Measurements from ENCODE around the gene GLRB.
"Not testable (repeated sequence)": the region's sequence is repeated elsewhere in the genome, so short reads cannot be mapped to it uniquely, and the experiment has no call there.

Gene GLRB

GRCh38 chr4:157075811-157076577 is at the start of gene GLRB:
Gene GLRB (plus strand): TSS chr4:157076150. CDS start chr4:157078025, 1,875 bp downstream.
- DNase-seq, result no peak

GRCh38 chr4:157035471-157035870 is 40.5 kb upstream of the GLRB start:
- no peak for DNase-seq

- no peak for DNase-seq
Measured at GRCh38 chr4:157040405-157040804, 35.5 kb upstream of the GLRB start.

GRCh38 chr4:157043131-157043530 is 32.8 kb upstream of the GLRB start:
- DNase-seq, result peak; percentile 19

- peak; percentile 52 for DNase-seq
Measured at GRCh38 chr4:157045507-157046127, 30.3 kb upstream of the GLRB start.

GRCh38 chr4:157048248-157048647 is 27.7 kb upstream of the GLRB start:
- DNase-seq, result no peak

- DNase-seq, result no peak
Measured at GRCh38 chr4:157050561-157050960, 25.4 kb upstream of the GLRB start.

GRCh38 chr4:157052429-157053040 is 23.4 kb upstream of the GLRB start:
- no peak for DNase-seq

- no peak for DNase-seq
Measured at GRCh38 chr4:157057218-157057617, 18.7 kb upstream of the GLRB start.

- DNase-seq, result not testable (repeated sequence)
Measured at GRCh38 chr4:157058899-157059298, 17.1 kb upstream of the GLRB start.

GRCh38 chr4:157072002-157072401 is 3.9 kb upstream of the GLRB start:
- peak; percentile 71 for DNase-seq

- DNase-seq, result no peak
Measured at GRCh38 chr4:157075401-157075800, 549 bp upstream of the GLRB start.

GRCh38 chr4:157076578-157076947 is 613 bp downstream of the GLRB start:
- DNase-seq, result no peak

GRCh38 chr4:157079441-157079840 is 3.5 kb downstream of the GLRB start:
- DNase-seq, result no peak

GRCh38 chr4:157080605-157081004 is 4.7 kb downstream of the GLRB start:
- no peak for DNase-seq

GRCh38 chr4:157095716-157096115 is 19.8 kb downstream of the GLRB start:
- no peak for DNase-seq

GRCh38 chr4:157096439-157096838 is 20.5 kb downstream of the GLRB start:
- DNase-seq, result no peak

GRCh38 chr4:157099506-157099905 is 23.6 kb downstream of the GLRB start:
- no peak for DNase-seq

GRCh38 chr4:157104541-157104940 is 28.6 kb downstream of the GLRB start:
- no peak for DNase-seq

GRCh38 chr4:157114671-157115070 is 38.7 kb downstream of the GLRB start:
- no peak for DNase-seq

- peak; percentile 3 for DNase-seq
Measured at GRCh38 chr4:157115613-157116335, 39.8 kb downstream of the GLRB start.

GRCh38 chr4:157121401-157121800 is 45.5 kb downstream of the GLRB start:
- no peak for DNase-seq

- DNase-seq, result no peak
Measured at GRCh38 chr4:157127571-157127970, 51.6 kb downstream of the GLRB start.

- no peak for DNase-seq
Measured at GRCh38 chr4:157128395-157128794, 52.4 kb downstream of the GLRB start.
